Ovary (tissue), 9 donors: Measurements from ENCODE around the gene PTPRN2. TPM values are rescaled to one million over a fixed set of nuclear protein-coding genes. Genes with fewer than 3 reads are reported as not detected.
"Not testable (repeated sequence)": the region's sequence is repeated elsewhere in the genome, so short reads cannot be mapped to it uniquely, and the experiment has no call there.

Experiments used
- DNase-seq, 5 donors: peaks; one replicate each; pipeline ENCODE4 v3.0.0-alpha.2; 2019 to 2020
- H3K27ac ChIP-seq, 2 donors: fragments of 200-600 bp; one replicate each; pipeline versions ENCODE4 v1.5.1 to v1.8.0; 2019 to 2022
- H3K27me3 ChIP-seq: fragments of 200-600 bp; one replicate; pipeline ENCODE4 v1.8.0; 2022
- H3K36me3 ChIP-seq: fragments of 200-600 bp; sonication (generic); one replicate; pipeline ENCODE4 v1.5.1; 2019
- H3K4me1 ChIP-seq: one replicate; pipeline ENCODE4 v1.8.1; 2013; ENCODE audit warnings: mild to moderate bottlenecking, moderate library complexity; ENCODE audit not compliant: insufficient read depth
- H3K4me3 ChIP-seq: fragments of 200-600 bp; sonication (generic); one replicate; pipeline ENCODE4 v1.5.1; 2017
- H3K9me3 ChIP-seq, 2 donors: fragments of 200-600 bp in 1 of 2; sonication (generic) in 1 of 2; one replicate each; pipeline versions ENCODE4 v1.5.1 to v1.8.1; 2013 to 2019; ENCODE audit warnings: mild to moderate bottlenecking in 1 of 2, moderate library complexity in 1 of 2
- CTCF ChIP-seq, 3 donors: fragments of 450-650 bp in 2 of 3; fragments of 200-600 bp in 1 of 3; IDR thresholded peaks; one replicate each; pipeline versions ENCODE4 v1.5.1 to v1.8.0; 2016 to 2022; ENCODE audit warnings: antibody characterized with exemption in 3 of 3, mild to moderate bottlenecking in 1 of 3
- EP300 ChIP-seq: sonication (generic); formaldehyde crosslinking; IDR thresholded peaks from one replicate; pipeline ENCODE4 v1.6.1; 2017; ENCODE audit warnings: antibody characterized with exemption
- POLR2A ChIP-seq: fragments of 450-650 bp; IDR thresholded peaks from one replicate; pipeline ENCODE4 v1.6.1; 2017; ENCODE audit warnings: antibody characterized with exemption, mild to moderate bottlenecking, moderate library complexity
- WGBS, 3 donors: extraction: QIAGEN DNeasy Blood & Tissue Kit in 1 of 3; methylation state at CpG; one replicate each; pipeline versions ENCODE4 v1.1.5 to v1.1.7; 2013 to 2017; 5-methylcytosine and 5-hydroxymethylcytosine counted together
- intact Hi-C, 4 donors: fragments of 100-400 bp; cut with DNase I; formaldehyde crosslinking; loops; one replicate each; pipeline versions ENCODE4 v1.11.0 to v1.15.1; 2022 to 2023
- polyA plus RNA-seq, 2 donors: library from polyadenylated mRNA; stranded (reverse); fragments of 200-250 nt in 1 of 2; fragments of 350-450 nt in 1 of 2; fragmentation: Illumina TruSeq in 1 of 2; extraction: RNeasy Lipid Tissue Mini Kit (QIAGEN cat#74804) in 1 of 2; gene quantifications; one replicate each; pipeline ENCODE4 v1.2.3, GENCODE V29; 2013 to 2014
- total RNA-seq, 7 donors: library from RNA; depleted of rRNA in 2 of 7; stranded (reverse); fragments of >200 nt in 2 of 7; fragmentation: NEBNext Ultra II Directional in 3 of 7; extraction: Animal tissue kit (Norgen Biotek cat#: 25700) in 3 of 7; gene quantifications; one replicate each; pipeline versions ENCODE4 v1.1.0 to v1.2.4, GENCODE V29; 2016 to 2023
- donor health status: DM: no; HTN: no; CAD: no; lungs with moderate emphysema.
- donor health status: DM: no; HTN: no; CAD: no.
- donor health status: Bipolar disorder and iron deficiency.
- donor health status: DM: yes; HTN: yes; CAD: no.
- donor health status: DM: no; HTN: no; CAD: no.
- donor health status: DM: yes; HTN: yes; CAD: no.

Gene PTPRN2
- total and polyA plus RNA-seq, 9 donors: 3.5 to 11.1 (median 5.9) TPM

- H3K4me3 ChIP-seq: no peak overlapping the region
- H3K36me3 ChIP-seq: no peaks in the 10 kb centered on the region
- no peak for DNase-seq
- TF ChIP-seq CTCF (IDR thresholded peaks at IDR 0.05): no peak
- TF ChIP-seq EP300: no peak
- no peak for TF ChIP-seq POLR2A
- intact Hi-C loops: loop anchor here in 1 of 4 donors (10.0 kb wide), 1 partner anchor 59 kb away; no protein-coding TSS in a partner anchor
- no peak overlapping the region for H3K27ac ChIP-seq
- H3K27me3 ChIP-seq: no peaks in the 10 kb centered on the region
- no peaks in the 10 kb centered on the region for H3K9me3 ChIP-seq
- WGBS, 3 donors: 50 to 56% (median 56%) methylated on average over 12 of the region's 12 CpGs
- no peaks in the 10 kb centered on the region for H3K4me1 ChIP-seq
Observed at GRCh38 chr7:158353606-158354570, 233.7 kb downstream of the PTPRN2 start.

DNA sequence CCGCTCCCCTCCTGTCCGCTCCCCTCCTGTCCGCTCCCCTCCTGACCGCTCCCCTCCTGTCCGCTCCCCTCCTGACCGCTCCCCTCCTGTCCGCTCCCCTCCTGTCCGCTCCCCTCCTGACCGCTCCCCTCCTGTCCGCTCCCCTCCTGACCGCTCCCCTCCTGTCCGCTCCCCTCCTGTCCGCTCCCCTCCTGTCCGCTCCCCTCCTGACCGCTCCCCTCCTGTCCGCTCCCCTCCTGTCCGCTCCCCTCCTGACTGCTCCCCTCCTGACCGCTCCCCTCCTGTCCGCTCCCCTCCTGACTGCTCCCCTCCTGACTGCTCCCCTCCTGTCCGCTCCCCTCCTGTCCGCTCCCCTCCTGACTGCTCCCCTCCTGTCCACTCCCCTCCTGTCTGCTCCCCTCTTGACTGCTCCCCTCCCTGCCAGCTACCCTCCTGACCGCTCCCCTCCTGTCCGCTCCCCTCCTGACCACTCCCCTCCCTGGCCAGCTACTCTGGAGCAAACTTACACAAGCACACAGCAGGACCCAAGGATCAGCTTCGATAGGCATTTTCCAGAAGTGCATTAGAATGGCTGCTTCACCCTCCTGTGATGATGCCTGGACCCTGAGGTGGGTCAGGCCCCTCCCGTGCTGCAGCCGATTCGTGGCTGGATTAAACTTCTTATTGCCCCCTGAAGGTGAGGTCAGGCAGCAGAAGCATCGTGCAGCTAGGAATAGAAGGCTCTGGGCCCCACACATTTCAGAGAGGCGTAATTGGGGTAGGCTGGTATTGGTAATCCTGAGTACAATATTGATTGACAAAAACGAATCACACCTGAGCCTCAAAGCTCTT is 235.5 kb downstream of the PTPRN2 start:
- intact Hi-C loops: loop anchor here in 1 of 4 donors (10.0 kb wide), 1 partner anchor 57 kb away; no protein-coding TSS in a partner anchor
- H3K4me1 ChIP-seq, H3K9me3 ChIP-seq, H3K27me3 ChIP-seq, H3K27ac ChIP-seq, H3K36me3 ChIP-seq, H3K4me3 ChIP-seq: not testable (repeated sequence)
- WGBS, 3 donors: 79 to 81% (median 81%) methylated on average over 21 to 29 of the region's 30 CpGs
- peak in 1 of 5 donors; percentile 1 for DNase-seq

DNA sequence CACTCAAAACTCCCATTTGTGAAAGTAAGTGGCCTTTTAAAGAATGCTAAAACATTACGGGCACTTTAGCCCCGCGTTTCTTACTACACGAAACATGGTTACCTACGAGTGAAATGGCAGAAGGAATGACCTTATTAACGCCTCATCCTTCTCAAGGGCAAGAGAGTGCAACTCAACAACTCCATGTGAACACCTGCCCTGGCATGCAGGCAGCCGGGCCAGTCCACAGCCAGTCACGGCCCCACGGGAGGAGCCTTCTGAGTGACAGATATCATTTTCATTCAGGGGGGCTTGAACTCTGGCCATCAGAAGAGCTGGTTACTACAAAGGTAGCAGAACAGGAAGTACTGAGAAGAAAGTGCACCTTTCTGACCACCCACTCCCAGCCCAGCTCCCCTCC is 236.1 kb downstream of the PTPRN2 start:
- Histone ChIP-seq H3K9me3 (no peaks in the 10 kb centered on the region), H3K4me3 (no peak overlapping the region), H3K4me1 (no peaks in the 10 kb centered on the region), H3K27ac (no peak overlapping the region), H3K36me3 (no peaks in the 10 kb centered on the region), H3K27me3 (no peaks in the 10 kb centered on the region)
- intact Hi-C loops: loop anchor here in 1 of 4 donors (10.0 kb wide), 1 partner anchor 57 kb away; no protein-coding TSS in a partner anchor
- no peak for TF ChIP-seq POLR2A
- no peak for TF ChIP-seq EP300
- no peak for TF ChIP-seq CTCF (IDR thresholded peaks at IDR 0.05)
- WGBS, 3 donors: 65 to 80% (median 77%) methylated on average over 9 of the region's 9 CpGs
- peak in 1 of 5 donors; percentile 3 for DNase-seq

GRCh38 chr7:158351051-158351450 is 236.6 kb downstream of the PTPRN2 start:
- Histone ChIP-seq H3K36me3 (no peaks in the 10 kb centered on the region), H3K27ac (no peak overlapping the region), H3K9me3 (no peaks in the 10 kb centered on the region), H3K4me1 (no peaks in the 10 kb centered on the region), H3K27me3 (no peaks in the 10 kb centered on the region), H3K4me3 (no peak overlapping the region)
- intact Hi-C loops: loop anchor here in 1 of 4 donors (10.0 kb wide), 1 partner anchor 56 kb away; no protein-coding TSS in a partner anchor
- no peak for TF ChIP-seq EP300
- no peak for TF ChIP-seq POLR2A
- no peak for TF ChIP-seq CTCF (IDR thresholded peaks at IDR 0.05)
- DNase-seq: no peak
- 74 to 80% (median 80%) methylated on average over 11 of the region's 11 CpGs for WGBS, 3 donors
